SKM-1 (cell line): ENCODE results near the gene RPS6KA1.
"Not testable (repeated sequence)": the region's sequence is repeated elsewhere in the genome, so short reads cannot be mapped to it uniquely, and the experiment has no call there.

ENCODE experiments used
- DNase-seq: peaks from one replicate; lab custom pipeline; 2025; ENCODE audit not compliant: unreplicated experiment; lab: John Stamatoyannopoulos, UW

The RPS6KA1 gene

DNA sequence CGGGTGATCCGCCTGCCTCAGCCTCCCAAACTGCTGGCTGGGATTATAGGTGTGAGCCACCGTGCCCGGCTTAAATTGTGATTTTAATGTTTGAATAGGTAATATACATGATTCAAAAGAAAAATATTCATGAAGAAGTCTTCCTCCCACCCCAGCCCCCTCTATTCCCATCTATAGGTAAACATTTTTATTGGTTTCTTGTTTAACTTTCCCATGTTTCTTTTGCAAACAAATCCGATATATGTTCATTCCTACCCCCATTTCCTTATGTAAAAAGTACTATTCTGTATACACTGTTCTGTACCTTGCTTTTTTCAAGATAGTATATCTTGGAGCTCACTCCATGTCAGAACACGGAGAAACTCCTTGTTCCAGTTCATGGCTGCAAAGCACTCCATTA, 23.2 kb downstream of the RPS6KA1 start:
- no peak for DNase-seq

DNA sequence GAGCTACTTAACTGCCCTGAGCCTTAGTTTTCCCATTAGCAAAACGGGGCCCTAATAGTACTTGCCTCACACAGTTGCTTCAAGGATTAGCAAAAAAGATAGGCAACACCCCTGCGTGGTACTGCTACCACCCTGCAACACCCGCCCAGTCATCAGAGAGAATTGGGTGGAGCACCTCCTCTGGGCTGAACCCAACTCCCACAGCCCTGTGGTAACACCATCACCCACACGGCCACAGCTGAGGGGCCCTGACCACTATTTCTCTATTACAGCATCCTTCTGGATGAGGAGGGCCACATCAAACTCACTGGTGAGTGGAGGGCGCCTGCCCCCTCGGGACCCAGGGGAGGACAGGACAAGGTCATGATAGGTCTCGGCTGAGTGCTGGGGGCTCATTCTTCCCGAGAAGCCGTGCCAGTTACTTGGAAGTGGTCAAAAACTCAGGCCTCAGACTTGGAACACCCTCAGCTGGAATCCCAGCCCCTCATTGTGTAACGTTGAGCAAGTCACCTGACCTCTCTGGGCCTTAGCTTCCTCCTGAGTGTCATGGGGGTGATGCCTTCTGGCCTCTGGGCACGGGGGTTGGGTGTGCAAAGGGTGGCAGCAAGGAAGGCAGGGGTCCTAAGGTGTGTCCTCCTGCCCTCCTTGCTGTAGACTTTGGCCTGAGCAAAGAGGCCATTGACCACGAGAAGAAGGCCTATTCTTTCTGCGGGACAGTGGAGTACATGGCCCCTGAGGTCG, 24.6 kb downstream of the RPS6KA1 start:
- DNase-seq, result no peak

DNA sequence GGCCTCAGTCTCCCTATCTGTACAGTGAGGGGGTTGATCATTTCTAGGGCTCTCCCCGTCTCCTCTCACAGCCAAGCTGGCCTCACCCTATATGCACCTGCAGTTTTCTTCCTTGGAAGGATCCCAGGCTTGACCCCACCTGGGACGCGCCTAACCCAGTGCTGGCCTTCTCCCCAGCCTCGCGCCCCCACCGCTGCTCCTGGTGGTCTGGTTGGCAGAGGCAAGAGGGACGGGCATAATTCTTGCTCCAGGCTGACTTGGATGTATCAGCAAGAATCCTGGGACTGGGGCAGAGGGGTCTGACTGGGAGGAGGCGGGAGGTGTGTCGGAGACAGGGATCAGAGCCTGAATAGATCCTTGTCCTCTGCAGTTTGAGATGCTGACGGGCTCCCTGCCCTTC, 25.2 kb downstream of the RPS6KA1 start:
- no peak for DNase-seq

DNA sequence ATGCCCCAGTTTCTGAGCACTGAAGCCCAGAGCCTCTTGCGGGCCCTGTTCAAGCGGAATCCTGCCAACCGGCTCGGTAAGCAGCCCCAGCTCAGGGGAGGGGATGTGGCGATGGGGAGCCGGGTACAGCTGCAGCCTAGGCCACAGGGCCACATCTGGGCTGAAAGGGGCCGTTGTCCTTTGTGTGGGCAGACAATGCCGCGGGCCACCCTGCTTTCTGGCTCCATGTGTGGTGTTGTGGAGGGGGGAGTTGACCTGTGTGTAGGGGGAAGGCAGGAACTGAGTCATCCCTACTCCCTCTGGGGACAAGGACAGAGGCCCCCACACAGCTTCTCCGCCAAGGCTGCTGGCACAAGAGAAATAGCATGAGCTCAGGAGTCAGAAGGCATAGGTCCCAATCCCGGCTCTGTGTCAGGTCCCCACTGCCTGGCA, 26.0 kb downstream of the RPS6KA1 start:
- no peak for DNase-seq

DNA sequence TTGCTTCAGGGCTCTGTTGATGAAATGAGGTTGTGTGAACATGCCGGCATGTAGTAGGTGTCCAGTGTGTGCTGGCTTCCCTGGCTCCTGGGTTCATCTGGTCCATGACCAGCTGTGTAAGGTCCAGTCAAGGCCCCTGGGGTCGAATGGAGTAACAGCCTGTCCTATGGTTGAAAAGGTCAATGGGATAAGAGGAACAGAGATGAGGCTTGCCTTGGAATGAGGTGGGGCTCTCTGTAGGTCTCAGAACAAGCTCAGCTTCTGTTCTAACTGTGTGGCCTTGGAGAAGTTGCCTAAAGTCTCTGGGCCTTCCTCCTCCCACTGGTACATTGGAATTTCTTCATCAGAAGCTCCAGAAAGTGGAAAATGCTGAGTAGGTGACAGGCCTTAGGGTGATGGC, 26.6 kb downstream of the RPS6KA1 start:
- no peak for DNase-seq

DNA sequence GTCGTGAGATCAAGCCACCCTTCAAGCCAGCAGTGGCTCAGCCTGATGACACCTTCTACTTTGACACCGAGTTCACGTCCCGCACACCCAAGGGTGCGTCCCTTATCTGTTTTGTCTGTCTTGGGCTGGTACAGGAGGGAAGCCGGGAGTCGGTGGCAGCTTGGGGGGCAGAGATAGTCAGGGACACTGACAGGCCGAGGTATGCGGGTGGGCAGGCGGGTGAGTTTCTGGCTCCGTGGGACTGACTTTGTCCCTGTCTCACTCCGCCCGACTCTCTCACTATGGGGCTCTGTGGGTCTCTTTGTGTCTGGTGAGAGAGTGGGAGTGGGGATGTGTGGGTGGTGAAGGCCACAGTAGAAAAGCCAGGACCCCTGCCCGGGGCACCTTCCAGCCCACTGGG, 27.4 kb downstream of the RPS6KA1 start:
- DNase-seq, result no peak

DNA sequence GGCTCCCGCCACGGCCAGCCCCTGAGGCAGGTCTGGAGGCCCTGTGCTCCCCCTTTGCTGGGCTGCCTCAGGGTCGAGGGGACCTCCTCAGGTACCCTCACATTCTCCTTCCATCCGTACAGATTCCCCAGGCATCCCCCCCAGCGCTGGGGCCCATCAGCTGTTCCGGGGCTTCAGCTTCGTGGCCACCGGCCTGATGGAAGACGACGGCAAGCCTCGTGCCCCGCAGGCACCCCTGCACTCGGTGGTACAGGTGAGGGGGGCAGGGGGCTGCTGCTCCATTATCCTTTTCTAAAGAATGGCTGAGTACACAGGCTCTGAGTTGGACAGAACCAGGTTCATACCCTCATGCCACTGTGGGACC, 29.1 kb downstream of the RPS6KA1 start:
- DNase-seq, result no peak

DNA sequence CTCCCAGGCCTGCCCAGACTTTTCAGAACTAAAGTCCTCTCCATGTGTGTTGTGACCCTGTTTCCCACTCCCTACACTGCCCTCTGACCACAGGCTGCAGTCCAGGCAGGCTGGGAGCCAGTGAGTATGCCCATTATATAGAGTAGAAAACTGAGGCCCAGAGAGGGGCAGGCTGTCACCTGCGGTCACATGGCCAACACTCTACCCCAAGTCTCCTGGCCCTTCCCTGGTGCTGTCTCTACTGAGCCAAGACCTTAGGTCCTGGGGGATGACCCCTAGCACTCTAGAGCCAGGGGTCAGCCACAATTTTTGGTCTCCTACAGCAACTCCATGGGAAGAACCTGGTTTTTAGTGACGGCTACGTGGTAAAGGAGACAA, 30.8 kb downstream of the RPS6KA1 start:
- no peak for DNase-seq

DNA sequence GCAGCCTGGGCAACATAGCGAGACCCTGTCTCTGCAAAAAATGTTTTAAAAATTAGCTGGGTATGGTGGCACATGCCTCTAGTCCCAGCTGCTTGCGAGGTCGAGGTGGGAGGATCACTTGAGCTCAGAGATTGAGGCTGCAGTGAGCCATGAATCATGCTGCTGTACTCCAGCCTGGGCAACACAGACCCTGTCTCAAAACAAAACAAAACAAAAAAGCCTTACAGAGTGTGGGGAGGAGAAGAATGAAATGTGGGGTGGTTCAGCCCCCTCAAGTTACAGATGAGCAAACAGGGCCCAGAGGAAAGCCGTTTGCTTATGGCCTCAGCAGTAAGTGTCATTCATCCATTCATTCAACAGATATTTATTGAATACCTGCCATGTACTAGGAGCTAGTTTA, 40.7 kb downstream of the RPS6KA1 start:
- no peak for DNase-seq

DNA sequence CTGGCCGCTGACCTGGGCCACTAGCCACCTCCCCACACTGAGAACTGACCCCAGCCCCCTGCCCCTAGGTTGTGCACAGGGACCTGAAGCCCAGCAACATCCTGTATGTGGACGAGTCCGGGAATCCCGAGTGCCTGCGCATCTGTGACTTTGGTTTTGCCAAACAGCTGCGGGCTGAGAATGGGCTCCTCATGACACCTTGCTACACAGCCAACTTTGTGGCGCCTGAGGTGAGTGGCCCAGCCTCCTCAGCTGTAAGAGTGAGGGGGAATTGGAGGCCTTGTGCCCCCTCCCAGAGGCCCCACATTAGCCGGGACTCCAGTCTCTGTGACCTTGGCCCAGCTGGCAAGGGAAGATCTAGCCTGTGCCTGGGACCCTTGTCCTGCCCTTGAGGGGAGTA, 41.8 kb downstream of the RPS6KA1 start:
- no peak for DNase-seq

DNA sequence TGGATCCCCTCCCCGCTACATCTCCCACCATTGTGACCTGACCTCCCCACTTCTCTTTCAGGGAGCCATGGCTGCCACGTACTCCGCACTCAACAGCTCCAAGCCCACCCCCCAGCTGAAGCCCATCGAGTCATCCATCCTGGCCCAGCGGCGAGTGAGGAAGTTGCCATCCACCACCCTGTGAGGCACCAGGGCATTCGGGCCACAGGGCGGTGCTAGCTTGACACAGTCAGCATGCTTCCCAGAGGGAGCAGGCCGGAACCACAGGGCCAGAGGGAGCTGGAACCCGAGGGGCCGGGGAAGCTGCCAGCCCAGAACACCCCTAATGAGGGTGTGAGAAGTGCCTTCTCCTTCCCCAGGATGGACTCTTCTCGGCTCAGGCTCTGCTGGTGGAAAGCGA, 44.5 kb downstream of the RPS6KA1 start:
- no peak for DNase-seq

DNA sequence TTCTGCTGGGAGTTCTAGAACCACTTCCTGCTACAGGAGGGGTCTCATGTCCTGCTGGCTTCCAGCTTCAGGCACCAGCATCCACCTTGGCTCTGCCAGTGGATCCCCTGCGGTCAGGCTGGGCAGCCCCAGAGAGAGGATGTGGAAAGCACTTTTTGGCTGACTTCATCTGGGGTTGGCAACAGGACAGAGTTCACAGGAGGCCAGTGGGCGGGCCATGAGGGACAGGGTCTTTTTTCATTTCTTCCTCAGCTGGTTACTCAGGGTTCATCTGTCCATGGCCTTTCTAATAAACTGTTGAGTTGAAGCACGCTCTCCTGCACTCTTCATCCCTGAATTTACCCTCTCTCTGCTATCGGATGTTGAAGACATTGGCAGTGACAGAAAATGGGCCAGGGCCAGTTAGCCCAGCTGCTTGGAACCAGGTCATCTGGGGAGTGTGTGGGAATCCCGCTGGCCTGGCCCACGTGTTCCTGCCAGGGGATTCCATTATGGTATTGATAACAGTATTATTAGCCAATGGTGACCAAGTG, 45.2 kb downstream of the RPS6KA1 start:
- DNase-seq, result no peak

DNA sequence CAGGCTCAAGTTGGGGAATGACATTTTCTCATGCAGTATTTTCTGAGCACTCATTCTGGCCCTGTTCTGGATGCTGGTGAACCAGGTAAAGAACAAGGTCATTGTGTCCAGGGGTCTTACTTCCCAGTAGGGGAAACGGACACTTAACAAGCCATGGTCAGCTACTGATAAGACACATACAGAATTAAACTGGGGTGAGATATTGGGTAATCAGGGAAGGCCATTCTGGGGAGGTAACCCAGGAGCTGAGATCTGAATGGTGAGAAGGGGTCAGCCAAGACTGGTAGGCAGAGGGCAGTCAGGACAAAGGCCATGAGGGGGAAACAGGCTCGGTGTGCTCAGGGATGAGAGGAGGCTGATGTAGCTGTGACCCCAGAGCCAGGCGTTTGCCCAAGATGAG, 45.8 kb downstream of the RPS6KA1 start:
- no peak for DNase-seq

DNA sequence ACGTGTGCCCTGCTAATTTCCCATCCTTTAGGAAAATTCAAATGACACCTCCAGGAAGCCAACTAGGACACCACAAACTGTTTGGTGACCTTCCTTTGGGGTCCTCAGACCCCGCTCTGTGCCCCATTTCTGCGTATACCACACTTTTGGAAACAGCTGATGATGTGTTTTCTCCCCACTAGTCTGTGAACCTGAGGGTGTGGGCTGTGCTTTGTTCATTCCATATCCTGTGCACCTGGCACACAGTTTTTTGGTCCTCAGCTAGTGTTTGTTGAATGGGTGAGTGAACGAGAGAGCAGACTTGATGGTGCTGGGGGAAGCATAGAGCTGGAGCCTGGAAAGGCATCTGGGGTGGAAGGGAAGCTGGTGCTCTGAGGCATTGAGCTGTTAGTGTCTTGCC, 48.6 kb downstream of the RPS6KA1 start:
- DNase-seq, result no peak

DNA sequence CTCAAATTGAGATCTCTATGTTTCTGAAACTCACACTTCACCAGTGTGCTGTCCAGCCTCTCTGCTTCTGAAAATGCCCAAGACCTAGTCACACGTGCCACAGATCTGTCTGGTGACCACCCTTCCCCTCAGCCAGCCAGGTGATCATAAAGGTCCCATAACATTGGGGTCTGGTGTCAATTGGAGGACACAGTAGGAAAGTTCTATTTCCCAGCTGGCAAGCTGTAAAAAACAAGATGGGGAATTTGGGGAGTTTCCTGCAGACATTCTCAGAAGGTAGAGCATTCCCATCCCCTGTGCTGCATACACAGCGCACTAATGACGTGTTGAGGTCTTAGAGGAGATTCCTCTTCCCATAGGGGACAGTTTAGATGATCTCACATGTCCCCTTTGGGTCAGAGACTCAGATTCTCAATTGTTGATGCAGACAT, 50.1 kb downstream of the RPS6KA1 start:
- DNase-seq, result no peak

DNA sequence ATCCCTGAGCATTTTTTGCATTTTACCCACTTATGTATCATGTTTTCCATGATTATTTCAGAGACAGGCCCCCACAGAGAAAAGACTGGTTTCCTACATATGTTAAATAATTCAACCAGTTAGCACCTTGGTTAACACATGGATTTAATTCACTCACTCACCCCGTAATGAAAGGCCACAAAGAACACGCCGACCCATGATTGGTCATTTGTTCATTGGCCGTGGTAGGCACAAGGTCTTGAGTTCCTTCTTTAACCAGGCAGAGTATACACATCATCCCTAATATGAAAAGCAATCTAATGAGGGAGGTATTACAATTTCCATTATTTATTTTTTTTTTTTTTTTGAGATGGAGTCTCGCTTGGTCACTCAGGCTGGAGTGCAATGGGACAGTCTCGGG, 50.6 kb downstream of the RPS6KA1 start:
- DNase-seq, result no peak

DNA sequence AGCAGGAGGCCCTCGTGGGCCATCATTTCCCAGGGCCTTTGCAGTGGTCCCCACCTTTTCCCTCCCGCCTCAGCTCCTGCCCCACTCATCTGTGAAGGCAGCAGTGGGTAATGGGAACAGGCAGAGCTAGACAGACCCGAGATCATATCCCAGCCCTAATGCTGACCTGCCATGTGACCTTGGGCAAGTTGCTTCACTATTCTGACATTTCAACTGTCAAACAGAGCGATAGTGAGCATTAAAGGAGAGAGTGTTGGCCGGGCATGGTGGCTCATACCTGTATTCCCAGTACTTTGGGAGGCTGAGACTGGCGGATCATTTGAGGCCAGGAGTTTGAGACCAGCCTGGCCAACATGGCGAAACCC, 51.7 kb downstream of the RPS6KA1 start:
- no peak for DNase-seq

DNA sequence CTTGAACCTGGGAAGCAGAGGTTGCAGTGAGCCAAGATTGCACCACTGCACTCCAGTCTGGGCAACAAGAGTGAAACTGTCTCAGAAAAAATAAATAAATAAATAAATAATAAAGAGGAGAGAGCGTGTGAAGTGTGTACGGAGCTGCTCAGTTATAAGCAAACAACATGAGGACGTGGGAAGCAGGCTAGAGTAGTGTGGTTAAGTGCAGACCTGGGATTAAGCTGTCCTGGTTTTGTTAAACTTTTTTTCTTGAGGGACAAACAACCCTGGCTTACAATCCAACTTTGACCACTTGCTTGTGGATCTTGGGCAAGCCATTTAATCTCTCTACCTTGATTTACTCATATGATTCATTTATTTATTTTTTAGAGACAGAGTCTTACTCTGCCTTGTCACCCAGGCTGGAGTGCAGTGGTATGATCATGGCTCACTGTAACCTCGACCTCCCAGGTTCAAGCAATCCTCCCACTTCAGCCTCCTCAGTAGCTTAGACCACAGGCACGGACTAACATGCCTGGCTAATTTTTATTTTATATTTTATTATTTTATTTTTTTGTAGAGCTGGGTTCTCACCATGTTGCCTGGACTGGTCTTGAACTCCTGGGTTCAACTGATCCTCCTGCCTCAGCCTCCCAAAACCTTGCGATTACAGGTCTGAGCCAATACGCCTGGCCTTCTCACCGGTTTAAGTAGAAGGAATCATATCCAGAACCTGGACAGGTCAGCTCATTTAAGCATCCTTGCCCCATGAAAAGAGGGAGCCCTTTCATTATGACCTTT, 52.7 kb downstream of the RPS6KA1 start:
- DNase-seq, result no peak

DNA sequence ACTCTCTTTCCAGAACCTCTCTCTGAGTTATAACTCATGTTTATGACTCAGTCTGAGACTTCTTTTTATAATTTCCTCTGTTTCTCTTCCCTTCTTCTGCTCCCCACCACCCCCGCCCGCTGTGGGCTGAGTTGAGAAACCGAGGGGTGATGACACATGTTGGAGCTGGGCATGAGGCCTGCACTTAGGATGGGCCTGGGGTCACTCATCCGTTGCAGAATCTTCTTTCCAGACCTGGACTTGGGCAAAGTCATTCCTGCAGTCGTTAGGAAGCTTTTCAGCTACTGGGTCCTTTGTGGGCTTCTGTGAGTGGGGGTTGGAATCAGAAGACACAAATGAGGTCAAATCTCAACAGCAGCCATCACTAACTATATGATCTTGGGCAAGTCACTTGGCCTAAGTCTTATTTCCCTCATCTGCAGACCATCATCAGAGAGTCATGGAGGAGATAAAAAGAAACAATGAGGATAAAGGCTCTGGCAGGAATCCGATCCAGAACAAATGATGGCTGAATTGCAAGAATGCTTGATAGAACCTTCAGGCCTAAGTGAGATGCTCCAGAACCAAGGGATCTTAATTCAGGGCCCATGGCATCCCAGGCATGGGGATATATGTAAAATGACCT, 53.4 kb downstream of the RPS6KA1 start:
- DNase-seq, result peak; percentile 74

DNA sequence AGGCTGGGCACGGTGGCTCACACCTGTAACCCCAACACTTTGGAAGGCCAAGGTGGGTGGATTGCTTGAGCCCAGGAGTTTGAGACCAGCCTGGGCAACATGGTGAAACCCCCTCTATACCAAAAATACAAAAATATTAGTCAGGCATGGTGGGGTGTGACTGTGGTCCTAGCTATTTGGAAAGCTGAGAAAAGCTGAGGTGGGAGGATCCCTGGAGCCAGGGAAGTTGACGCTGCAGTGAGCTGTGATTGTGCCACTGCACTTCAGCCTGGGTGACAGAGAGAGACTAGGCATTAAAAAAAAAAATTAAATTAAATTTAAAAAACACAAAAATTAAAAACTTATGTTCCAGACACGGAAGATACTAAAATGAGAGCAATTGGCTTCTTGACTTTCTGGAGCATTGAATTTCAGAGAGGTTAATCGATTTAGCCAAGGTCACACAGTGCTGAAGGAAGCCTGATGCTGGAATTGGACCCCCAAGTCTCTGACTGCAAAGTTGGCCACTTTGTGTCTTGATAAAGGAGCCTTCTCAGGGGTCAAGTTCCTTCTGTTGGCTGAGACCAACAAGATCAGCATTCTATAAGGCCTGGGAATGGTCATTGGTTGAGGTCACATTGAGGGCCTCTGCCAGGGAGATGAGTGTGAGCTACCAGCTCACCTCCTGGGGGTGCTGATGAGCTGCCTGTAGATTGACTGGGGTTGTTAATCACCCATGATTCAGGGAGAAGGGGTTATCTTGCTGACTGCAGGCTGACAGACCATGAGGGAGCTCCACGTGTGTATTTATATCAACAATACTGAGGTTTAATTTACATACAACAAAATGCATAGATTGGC, 54.3 kb downstream of the RPS6KA1 start:
- peak; percentile 36 for DNase-seq

DNA sequence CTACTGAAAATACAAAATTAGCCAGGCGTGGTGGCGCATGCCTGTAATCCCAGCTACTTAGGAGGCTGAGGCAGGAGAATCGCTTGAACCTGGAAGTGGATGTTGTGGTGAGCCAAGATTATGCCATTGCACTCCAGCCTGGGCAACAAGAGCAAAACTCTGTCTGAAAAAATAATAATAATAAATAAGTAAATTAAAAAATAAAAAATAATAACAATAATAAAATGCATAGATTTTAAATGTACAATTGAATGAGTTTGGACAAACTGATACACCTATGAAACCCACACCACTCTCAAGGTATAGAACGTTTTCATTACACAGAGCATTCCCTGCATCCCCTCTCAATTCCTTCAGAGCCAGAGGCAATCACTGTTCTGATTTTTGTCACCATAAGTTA, 55.0 kb downstream of the RPS6KA1 start:
- not testable (repeated sequence) for DNase-seq
